Neural cell (in vitro differentiated cells): Measurements from ENCODE around the gene C1S. TPM values are rescaled to one million over a fixed set of nuclear protein-coding genes. Genes with fewer than 3 reads are reported as not detected.
"Not testable (repeated sequence)": the region's sequence is repeated elsewhere in the genome, so short reads cannot be mapped to it uniquely, and the experiment has no call there.

Source experiments
- H2AFZ ChIP-seq: fragments of 200-600, 300-800 bp; sonication (generic), shearing (Covaris generic); 2 replicates; pipeline ENCODE4 v1.6.0; 2014; ENCODE audit warnings: low read depth, mild to moderate bottlenecking, antibody characterized with exemption, low read length, moderate library complexity
- H3F3A ChIP-seq: fragments of 200-600 bp; shearing (Covaris generic); 2 replicates; pipeline ENCODE4 v1.6.1; 2016; ENCODE audit warnings: mild to moderate bottlenecking, moderate library complexity, mixed read lengths, antibody characterized with exemption, low read length; ENCODE audit not compliant: insufficient read depth, poor library complexity, severe bottlenecking
- H3K27ac ChIP-seq: fragments of 200-600, 300-800 bp; sonication (generic), shearing (Covaris generic); 2 replicates; pipeline ENCODE4 v1.5.1; 2014; ENCODE audit warnings: mild to moderate bottlenecking, low read length, moderate library complexity
- H3K27me3 ChIP-seq: fragments of 300-800, 200-600 bp; sonication (generic), shearing (Covaris generic); 2 replicates; pipeline ENCODE4 v1.6.0; 2014; ENCODE audit warnings: mild to moderate bottlenecking, low read depth, low read length, moderate library complexity; ENCODE audit not compliant: insufficient read depth
- H3K36me3 ChIP-seq: fragments of 300-800, 200-600 bp; sonication (generic), shearing (Covaris generic); 2 replicates; pipeline ENCODE4 v1.5.1; 2014; ENCODE audit warnings: mild to moderate bottlenecking, antibody characterized with exemption, low read length, moderate library complexity; ENCODE audit not compliant: insufficient read depth
- H3K4me2 ChIP-seq: fragments of 300-800, 200-600 bp; sonication (generic), shearing (Covaris generic); 2 replicates; pipeline ENCODE4 v1.6.0; 2014; ENCODE audit warnings: mild to moderate bottlenecking, low read length
- H3K4me3 ChIP-seq: fragments of 300-800, 200-600 bp; sonication (generic), shearing (Covaris generic); 2 replicates; pipeline ENCODE4 v1.5.1; 2014; ENCODE audit warnings: mild to moderate bottlenecking, low read length, moderate library complexity
- H3K79me2 ChIP-seq: fragments of 200-600 bp; shearing (Covaris generic); replicated peaks from 2 replicates; pipeline ENCODE4 v1.6.0; 2014; ENCODE audit warnings: mild to moderate bottlenecking, low read length, moderate library complexity; ENCODE audit not compliant: insufficient read depth
- H3K9ac ChIP-seq: fragments of 300-800, 200-600 bp; sonication (generic), shearing (Covaris generic); 2 replicates; pipeline ENCODE4 v1.6.1; 2016; ENCODE audit warnings: mild to moderate bottlenecking, low read length, mixed read lengths
- H3K9me2 ChIP-seq: fragments of 200-600 bp; shearing (Covaris generic); 2 replicates; pipeline ENCODE4 v1.6.1; 2016; ENCODE audit warnings: mild to moderate bottlenecking, low read length, mixed read lengths; ENCODE audit not compliant: insufficient read depth
- H3K9me3 ChIP-seq: fragments of 200-600, 300-800 bp; sonication (generic), shearing (Covaris generic); 2 replicates; pipeline ENCODE4 v1.6.1; 2016; ENCODE audit warnings: mild to moderate bottlenecking, mixed run types, low read length, moderate library complexity, mixed read lengths
- H4K20me1 ChIP-seq: fragments of 200-600 bp; shearing (Covaris generic); 2 replicates; pipeline ENCODE4 v1.6.1; 2016; ENCODE audit warnings: mild to moderate bottlenecking, mixed run types; ENCODE audit not compliant: insufficient read depth
- EP300 ChIP-seq: fragments of 450-650 bp; conservative IDR thresholded peaks from 2 replicates; pipeline ENCODE4 v1.6.1; 2014; ENCODE audit warnings: antibody characterized with exemption, mild to moderate bottlenecking, moderate library complexity; ENCODE audit not compliant: poor library complexity, severe bottlenecking
- EZH2 ChIP-seq: fragments of 200-600, 300-800 bp; shearing (Covaris generic), sonication (generic); IDR thresholded peaks from 2 replicates; pipeline ENCODE4 v1.6.1; 2014; ENCODE audit warnings: antibody characterized with exemption, low read length, borderline replicate concordance, mild to moderate bottlenecking; ENCODE audit not compliant: insufficient read depth, poor library complexity, severe bottlenecking
- MXI1 ChIP-seq: fragments of 450-650 bp; conservative IDR thresholded peaks from 2 replicates; pipeline ENCODE4 v1.6.1; 2014; ENCODE audit warnings: antibody characterized with exemption, mild to moderate bottlenecking; ENCODE audit not compliant: poor library complexity, severe bottlenecking
- POLR2AphosphoS5 ChIP-seq: IDR thresholded peaks from 2 replicates; pipeline ENCODE4 v1.6.1; 2012
- RAD21 ChIP-seq: fragments of 450-650 bp; conservative IDR thresholded peaks from 2 replicates; pipeline ENCODE4 v1.6.1; 2014; ENCODE audit warnings: antibody characterized with exemption, mild to moderate bottlenecking, moderate library complexity
- REST ChIP-seq: IDR thresholded peaks from 2 replicates; pipeline ENCODE4 v1.6.1; 2012; ENCODE audit warnings: borderline replicate concordance
- SMC3 ChIP-seq: fragments of 450-650 bp; conservative IDR thresholded peaks from 2 replicates; pipeline ENCODE4 v1.6.1; 2014; ENCODE audit warnings: antibody characterized with exemption, mild to moderate bottlenecking, moderate library complexity; ENCODE audit not compliant: poor library complexity
- TAF1 ChIP-seq: IDR thresholded peaks from 2 replicates; pipeline ENCODE4 v1.6.1; 2012; ENCODE audit warnings: low read depth
- polyA plus RNA-seq: library from polyadenylated mRNA; depleted of rRNA; stranded (reverse); fragments of >200 nt; gene quantifications from 2 replicates; pipeline ENCODE4 v1.2.3, GENCODE V29; 2014
- TF ChIP-seq, protein P1 (sequence below): fragments of 450-650 bp; IDR thresholded peaks from 2 replicates; pipeline ENCODE4 v1.5.1; 2014; ENCODE audit warnings: antibody characterized with exemption, mild to moderate bottlenecking, moderate library complexity; ENCODE audit not compliant: poor library complexity, severe bottlenecking

The C1S gene
- polyA plus RNA-seq, 1 donor from 2014 or later = 4.9 TPM

GRCh38 chr12:7049973-7050372, 10.5 kb upstream of the C1S start:
- not testable (repeated sequence) for H3K4me2 ChIP-seq, H3K9me2 ChIP-seq, H3F3A ChIP-seq, H2AFZ ChIP-seq, H3K9ac ChIP-seq, H3K79me2 ChIP-seq, H3K27me3 ChIP-seq, H3K36me3 ChIP-seq, H3K27ac ChIP-seq, H3K4me3 ChIP-seq, H4K20me1 ChIP-seq, H3K9me3 ChIP-seq

DNA sequence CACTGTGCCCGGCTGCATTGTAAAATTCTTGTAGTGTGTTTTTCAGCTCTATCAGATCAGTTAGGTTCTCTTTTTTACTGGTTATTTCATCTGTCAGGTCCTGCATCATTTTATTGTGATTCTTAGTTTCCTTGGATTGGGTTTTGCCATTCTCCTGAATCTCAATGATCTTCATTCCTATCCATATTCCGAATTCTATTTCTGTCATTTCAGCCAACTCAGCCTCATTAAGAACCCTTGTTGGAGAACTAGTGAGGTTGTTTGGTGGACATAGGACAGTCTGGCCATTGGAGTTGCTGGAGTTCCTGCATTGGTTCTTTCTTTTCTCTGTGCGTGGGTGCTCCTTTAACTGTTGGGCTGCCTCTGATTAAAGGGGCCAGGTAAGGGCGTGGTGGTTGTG, 5.6 kb upstream of the C1S start:
- Histone ChIP-seq H3K4me3 (no peak overlapping the region), H3K4me2 (no peak overlapping the region), H3K9me3 (no peaks in the 10 kb centered on the region), H3K27me3 (no peaks in the 10 kb centered on the region), H3K36me3 (no peaks in the 10 kb centered on the region), H3F3A (no peaks in the 10 kb centered on the region), H3K79me2 (no peaks in the 10 kb centered on the region), H3K9ac (no peak overlapping the region), H3K9me2 (no peaks in the 10 kb centered on the region), H4K20me1 (no peaks in the 10 kb centered on the region), H2AFZ (no peak overlapping the region), H3K27ac (no peak overlapping the region)
- TF ChIP-seq POLR2AphosphoS5 = no peak
- TF ChIP-seq MXI1 = no peak
- TF ChIP-seq EP300 = no peak
- TF ChIP-seq EZH2 = no peak
- TF ChIP-seq RAD21 = no peak
- TF ChIP-seq, protein P1, sequence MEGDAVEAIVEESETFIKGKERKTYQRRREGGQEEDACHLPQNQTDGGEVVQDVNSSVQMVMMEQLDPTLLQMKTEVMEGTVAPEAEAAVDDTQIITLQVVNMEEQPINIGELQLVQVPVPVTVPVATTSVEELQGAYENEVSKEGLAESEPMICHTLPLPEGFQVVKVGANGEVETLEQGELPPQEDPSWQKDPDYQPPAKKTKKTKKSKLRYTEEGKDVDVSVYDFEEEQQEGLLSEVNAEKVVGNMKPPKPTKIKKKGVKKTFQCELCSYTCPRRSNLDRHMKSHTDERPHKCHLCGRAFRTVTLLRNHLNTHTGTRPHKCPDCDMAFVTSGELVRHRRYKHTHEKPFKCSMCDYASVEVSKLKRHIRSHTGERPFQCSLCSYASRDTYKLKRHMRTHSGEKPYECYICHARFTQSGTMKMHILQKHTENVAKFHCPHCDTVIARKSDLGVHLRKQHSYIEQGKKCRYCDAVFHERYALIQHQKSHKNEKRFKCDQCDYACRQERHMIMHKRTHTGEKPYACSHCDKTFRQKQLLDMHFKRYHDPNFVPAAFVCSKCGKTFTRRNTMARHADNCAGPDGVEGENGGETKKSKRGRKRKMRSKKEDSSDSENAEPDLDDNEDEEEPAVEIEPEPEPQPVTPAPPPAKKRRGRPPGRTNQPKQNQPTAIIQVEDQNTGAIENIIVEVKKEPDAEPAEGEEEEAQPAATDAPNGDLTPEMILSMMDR = no peak
- no peak for TF ChIP-seq SMC3
- TF ChIP-seq TAF1 = no peak
- TF ChIP-seq REST = no peak

GRCh38 chr12:7055736-7056135, 4.8 kb upstream of the C1S start:
- H3K79me2 ChIP-seq, H3K9ac ChIP-seq, H3K4me2 ChIP-seq, H3K4me3 ChIP-seq, H3K36me3 ChIP-seq, H3K9me3 ChIP-seq, H2AFZ ChIP-seq, H3K27me3 ChIP-seq, H3K9me2 ChIP-seq, H4K20me1 ChIP-seq, H3F3A ChIP-seq, H3K27ac ChIP-seq: not testable (repeated sequence)
